ENCODE data around the gene NOP14.

Gene NOP14

DNA sequence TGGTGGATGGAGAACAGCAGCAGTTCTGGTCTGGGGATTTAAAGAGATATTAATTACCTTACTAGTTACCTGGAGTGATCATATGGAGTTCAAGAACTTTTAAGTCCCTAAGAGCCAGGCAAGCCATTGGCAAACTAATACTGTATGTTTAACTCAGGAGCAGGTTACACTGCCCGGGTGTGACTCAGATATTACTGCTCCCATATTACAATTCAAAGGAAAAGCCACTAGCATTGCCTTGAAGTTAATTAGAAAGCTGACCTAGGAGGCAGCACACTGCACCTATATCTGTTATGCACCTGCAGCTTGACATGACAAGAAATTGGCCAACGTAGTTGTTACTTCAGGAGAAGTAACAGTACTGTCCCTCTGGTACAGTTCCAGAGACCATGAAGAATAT, 47.4 kb upstream of the NOP14 start:
- Histone ChIP-seq H3K4me3 (ENCODE audit: low read depth, low read length) (no peak overlapping the region), H3K4me1 (ENCODE audit: control insufficient read depth, insufficient read depth, low read length) (no peaks in the 10 kb centered on the region), H3K9me3 (ENCODE audit: control insufficient read depth, insufficient read depth, low read depth, low read length) (no peaks in the 10 kb centered on the region), H3K36me3 (ENCODE audit: control insufficient read depth in 2 of 2, insufficient read depth in 1 of 2, low read length in 2 of 2) (no peaks in the 10 kb centered on the region), H3K27ac (ENCODE audit: extremely low read depth, low read depth, low read length) (no peak overlapping the region)
- no peak for TF ChIP-seq ZNF677 (tag by site-specific recombination; IDR thresholded peaks at IDR 0.05)
- TF ChIP-seq ZNF350 (tag by site-specific recombination; IDR thresholded peaks at IDR 0.05), result no peak
- TF ChIP-seq KLF1 (tag by site-specific recombination; IDR thresholded peaks at IDR 0.05), result no peak
- no peak for TF ChIP-seq ZNF311 (tag by site-specific recombination; IDR thresholded peaks at IDR 0.05; ENCODE audit: borderline replicate concordance)
- TF ChIP-seq SETDB1 (IDR thresholded peaks at IDR 0.05; ENCODE audit: insufficient read length, low read length), result no peak
- no peak for TF ChIP-seq KLF7 (tag by site-specific recombination; IDR thresholded peaks at IDR 0.05; ENCODE audit: borderline replicate concordance)
- ChIA-PET CTCF (no interaction called here), POLR2A (no interaction called here)

DNA sequence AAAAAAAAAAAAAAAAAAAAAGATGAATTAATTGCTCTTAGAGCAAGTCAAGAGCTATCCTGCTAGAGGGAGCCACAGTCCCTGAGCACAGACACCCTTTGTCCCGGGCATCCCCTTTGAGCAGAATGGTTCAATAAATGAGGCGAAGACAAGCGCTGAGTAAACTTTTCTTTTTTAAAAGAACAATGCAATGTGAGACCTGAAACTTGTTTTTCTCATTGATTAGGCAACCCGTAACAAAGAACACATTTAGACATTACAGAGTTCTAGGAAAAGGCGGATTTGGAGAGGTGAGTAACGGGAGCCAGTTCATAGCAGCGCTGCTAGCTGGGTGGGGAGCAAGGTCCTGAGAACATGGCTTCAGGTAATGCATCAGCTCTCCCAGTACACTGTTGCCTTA, 46.2 kb upstream of the NOP14 start:
- ChIA-PET CTCF (interaction anchor here (1.4 kb wide), 2 partner anchors 28 to 45 kb away, joined by 4 read pairs; no protein-coding TSS in a partner anchor), POLR2A (no interaction called here)
- TF ChIP-seq ZNF621 (tag by site-specific recombination; IDR thresholded peaks at IDR 0.05) (no peak), ZNF701 (tag by site-specific recombination; IDR thresholded peaks at IDR 0.05) (no peak), SP2 (tag by site-specific recombination; IDR thresholded peaks at IDR 0.05) (no peak), ZBTB8A (tag by site-specific recombination; IDR thresholded peaks at IDR 0.05) (no peak), BCL11A (tag by site-specific recombination; IDR thresholded peaks at IDR 0.05; ENCODE audit: low read depth) (no peak), ZNF629 (tag by site-specific recombination; IDR thresholded peaks at IDR 0.05) (no peak), ZSCAN16 (tag by site-specific recombination; IDR thresholded peaks at IDR 0.05) (no peak), ZNF423 (tag by site-specific recombination; IDR thresholded peaks at IDR 0.05) (no peak), ZBTB1 (tag by site-specific recombination; IDR thresholded peaks at IDR 0.05) (no peak), ZNF501 (tag by site-specific recombination; IDR thresholded peaks at IDR 0.05) (no peak), YY1 (tag by site-specific recombination; IDR thresholded peaks at IDR 0.05) (no peak)
- TF ChIP-seq, protein P1, sequence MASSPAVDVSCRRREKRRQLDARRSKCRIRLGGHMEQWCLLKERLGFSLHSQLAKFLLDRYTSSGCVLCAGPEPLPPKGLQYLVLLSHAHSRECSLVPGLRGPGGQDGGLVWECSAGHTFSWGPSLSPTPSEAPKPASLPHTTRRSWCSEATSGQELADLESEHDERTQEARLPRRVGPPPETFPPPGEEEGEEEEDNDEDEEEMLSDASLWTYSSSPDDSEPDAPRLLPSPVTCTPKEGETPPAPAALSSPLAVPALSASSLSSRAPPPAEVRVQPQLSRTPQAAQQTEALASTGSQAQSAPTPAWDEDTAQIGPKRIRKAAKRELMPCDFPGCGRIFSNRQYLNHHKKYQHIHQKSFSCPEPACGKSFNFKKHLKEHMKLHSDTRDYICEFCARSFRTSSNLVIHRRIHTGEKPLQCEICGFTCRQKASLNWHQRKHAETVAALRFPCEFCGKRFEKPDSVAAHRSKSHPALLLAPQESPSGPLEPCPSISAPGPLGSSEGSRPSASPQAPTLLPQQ (tag by site-specific recombination; IDR thresholded peaks at IDR 0.05), result no peak
- TF ChIP-seq, protein P2, sequence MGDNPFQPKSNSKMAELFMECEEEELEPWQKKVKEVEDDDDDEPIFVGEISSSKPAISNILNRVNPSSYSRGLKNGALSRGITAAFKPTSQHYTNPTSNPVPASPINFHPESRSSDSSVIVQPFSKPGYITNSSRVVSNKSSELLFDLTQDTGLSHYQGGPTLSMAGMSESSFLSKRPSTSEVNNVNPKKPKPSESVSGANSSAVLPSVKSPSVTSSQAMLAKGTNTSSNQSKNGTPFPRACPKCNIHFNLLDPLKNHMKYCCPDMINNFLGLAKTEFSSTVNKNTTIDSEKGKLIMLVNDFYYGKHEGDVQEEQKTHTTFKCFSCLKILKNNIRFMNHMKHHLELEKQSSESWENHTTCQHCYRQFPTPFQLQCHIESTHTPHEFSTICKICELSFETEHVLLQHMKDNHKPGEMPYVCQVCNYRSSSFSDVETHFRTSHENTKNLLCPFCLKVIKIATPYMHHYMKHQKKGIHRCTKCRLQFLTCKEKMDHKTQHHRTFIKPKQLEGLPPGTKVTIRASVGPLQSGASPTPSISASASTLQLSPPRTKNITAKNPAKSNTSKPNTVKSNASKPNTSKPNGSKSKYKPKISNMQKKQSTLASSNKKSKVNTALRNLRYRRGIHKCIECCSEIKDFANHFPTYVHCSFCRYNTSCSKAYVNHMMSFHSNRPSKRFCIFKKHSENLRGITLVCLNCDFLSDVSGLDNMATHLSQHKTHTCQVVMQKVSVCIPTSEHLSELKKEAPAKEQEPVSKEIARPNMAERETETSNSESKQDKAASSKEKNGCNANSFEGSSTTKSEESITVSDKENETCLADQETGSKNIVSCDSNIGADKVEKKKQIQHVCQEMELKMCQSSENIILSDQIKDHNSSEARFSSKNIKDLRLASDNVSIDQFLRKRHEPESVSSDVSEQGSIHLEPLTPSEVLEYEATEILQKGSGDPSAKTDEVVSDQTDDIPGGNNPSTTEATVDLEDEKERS (tag by site-specific recombination; IDR thresholded peaks at IDR 0.05), result no peak
- TF ChIP-seq, protein P3, sequence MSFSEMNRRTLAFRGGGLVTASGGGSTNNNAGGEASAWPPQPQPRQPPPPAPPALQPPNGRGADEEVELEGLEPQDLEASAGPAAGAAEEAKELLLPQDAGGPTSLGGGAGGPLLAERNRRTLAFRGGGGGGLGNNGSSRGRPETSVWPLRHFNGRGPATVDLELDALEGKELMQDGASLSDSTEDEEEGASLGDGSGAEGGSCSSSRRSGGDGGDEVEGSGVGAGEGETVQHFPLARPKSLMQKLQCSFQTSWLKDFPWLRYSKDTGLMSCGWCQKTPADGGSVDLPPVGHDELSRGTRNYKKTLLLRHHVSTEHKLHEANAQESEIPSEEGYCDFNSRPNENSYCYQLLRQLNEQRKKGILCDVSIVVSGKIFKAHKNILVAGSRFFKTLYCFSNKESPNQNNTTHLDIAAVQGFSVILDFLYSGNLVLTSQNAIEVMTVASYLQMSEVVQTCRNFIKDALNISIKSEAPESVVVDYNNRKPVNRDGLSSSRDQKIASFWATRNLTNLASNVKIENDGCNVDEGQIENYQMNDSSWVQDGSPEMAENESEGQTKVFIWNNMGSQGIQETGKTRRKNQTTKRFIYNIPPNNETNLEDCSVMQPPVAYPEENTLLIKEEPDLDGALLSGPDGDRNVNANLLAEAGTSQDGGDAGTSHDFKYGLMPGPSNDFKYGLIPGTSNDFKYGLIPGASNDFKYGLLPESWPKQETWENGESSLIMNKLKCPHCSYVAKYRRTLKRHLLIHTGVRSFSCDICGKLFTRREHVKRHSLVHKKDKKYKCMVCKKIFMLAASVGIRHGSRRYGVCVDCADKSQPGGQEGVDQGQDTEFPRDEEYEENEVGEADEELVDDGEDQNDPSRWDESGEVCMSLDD (tag by site-specific recombination; IDR thresholded peaks at IDR 0.05), result no peak
- TF ChIP-seq, protein P4, sequence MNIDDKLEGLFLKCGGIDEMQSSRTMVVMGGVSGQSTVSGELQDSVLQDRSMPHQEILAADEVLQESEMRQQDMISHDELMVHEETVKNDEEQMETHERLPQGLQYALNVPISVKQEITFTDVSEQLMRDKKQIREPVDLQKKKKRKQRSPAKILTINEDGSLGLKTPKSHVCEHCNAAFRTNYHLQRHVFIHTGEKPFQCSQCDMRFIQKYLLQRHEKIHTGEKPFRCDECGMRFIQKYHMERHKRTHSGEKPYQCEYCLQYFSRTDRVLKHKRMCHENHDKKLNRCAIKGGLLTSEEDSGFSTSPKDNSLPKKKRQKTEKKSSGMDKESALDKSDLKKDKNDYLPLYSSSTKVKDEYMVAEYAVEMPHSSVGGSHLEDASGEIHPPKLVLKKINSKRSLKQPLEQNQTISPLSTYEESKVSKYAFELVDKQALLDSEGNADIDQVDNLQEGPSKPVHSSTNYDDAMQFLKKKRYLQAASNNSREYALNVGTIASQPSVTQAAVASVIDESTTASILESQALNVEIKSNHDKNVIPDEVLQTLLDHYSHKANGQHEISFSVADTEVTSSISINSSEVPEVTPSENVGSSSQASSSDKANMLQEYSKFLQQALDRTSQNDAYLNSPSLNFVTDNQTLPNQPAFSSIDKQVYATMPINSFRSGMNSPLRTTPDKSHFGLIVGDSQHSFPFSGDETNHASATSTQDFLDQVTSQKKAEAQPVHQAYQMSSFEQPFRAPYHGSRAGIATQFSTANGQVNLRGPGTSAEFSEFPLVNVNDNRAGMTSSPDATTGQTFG (tag by site-specific recombination; IDR thresholded peaks at IDR 0.05; ENCODE audit: borderline replicate concordance), result no peak
- TF ChIP-seq, protein P5, sequence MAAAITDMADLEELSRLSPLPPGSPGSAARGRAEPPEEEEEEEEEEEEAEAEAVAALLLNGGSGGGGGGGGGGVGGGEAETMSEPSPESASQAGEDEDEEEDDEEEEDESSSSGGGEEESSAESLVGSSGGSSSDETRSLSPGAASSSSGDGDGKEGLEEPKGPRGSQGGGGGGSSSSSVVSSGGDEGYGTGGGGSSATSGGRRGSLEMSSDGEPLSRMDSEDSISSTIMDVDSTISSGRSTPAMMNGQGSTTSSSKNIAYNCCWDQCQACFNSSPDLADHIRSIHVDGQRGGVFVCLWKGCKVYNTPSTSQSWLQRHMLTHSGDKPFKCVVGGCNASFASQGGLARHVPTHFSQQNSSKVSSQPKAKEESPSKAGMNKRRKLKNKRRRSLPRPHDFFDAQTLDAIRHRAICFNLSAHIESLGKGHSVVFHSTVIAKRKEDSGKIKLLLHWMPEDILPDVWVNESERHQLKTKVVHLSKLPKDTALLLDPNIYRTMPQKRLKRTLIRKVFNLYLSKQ (tag by site-specific recombination; IDR thresholded peaks at IDR 0.05; ENCODE audit: borderline replicate concordance), result no peak
- H3K27ac ChIP-seq (ENCODE audit: extremely low read depth, low read depth, low read length), result no peak overlapping the region
- no peaks in the 10 kb centered on the region for H3K9me3 ChIP-seq (ENCODE audit: control insufficient read depth, insufficient read depth, low read depth, low read length)
- H3K36me3 ChIP-seq (ENCODE audit: control insufficient read depth in 2 of 2, insufficient read depth in 1 of 2, low read length in 2 of 2), result no peaks in the 10 kb centered on the region
- H3K4me3 ChIP-seq (ENCODE audit: low read depth, low read length), result no peak overlapping the region
- H3K4me1 ChIP-seq (ENCODE audit: control insufficient read depth, insufficient read depth, low read length), result no peaks in the 10 kb centered on the region

Data from HEK293 (cell line).